SK-N-SH treated with all-trans-retinoic acid at 6 μM for 48 hours (cell line): ENCODE data around the gene KLLN.
"Not testable (repeated sequence)": the region's sequence is repeated elsewhere in the genome, so short reads cannot be mapped to it uniquely, and the experiment has no call there.

Experiments
- ATAC-seq: fragments of 200-7000 bp; cut with Tn5 transposase; 3 replicates; pipeline ENCODE4 v1.9.1; 2020; ENCODE audit warnings: mild to moderate bottlenecking, moderate library complexity
- ARNTL ChIP-seq: fragments of 450-650 bp; formaldehyde crosslinking; IDR thresholded peaks from 2 replicates; pipeline ENCODE4 v1.5.0; 2020; ENCODE audit warnings: low read depth, mild to moderate bottlenecking, moderate library complexity, borderline replicate concordance
- BACH2 ChIP-seq: fragments of 250-450 bp; sonication (Bioruptor Pico); IDR thresholded peaks from 2 replicates; pipeline ENCODE4 v1.9.0; 2021; ENCODE audit warnings: mild to moderate bottlenecking, borderline replicate concordance
- CSDC2 ChIP-seq: fragments of 250-450 bp; sonication (Bioruptor Pico); IDR thresholded peaks from 2 replicates; pipeline ENCODE4 v1.5.0; 2020; ENCODE audit warnings: mild to moderate bottlenecking, moderate library complexity
- CSRNP3 ChIP-seq: fragments of 250-450 bp; sonication (Bioruptor Pico); IDR thresholded peaks from 2 replicates; pipeline ENCODE4 v1.5.1; 2021; ENCODE audit warnings: mild to moderate bottlenecking, moderate library complexity
- GLIS3 ChIP-seq: fragments of 250-450 bp; sonication (Bioruptor Pico); IDR thresholded peaks from 2 replicates; pipeline ENCODE4 v1.5.0; 2020; ENCODE audit warnings: mild to moderate bottlenecking, moderate library complexity
- ISL1 ChIP-seq: fragments of 250-450 bp; sonication (Bioruptor Pico); IDR thresholded peaks from 2 replicates; pipeline ENCODE4 v2.1.2; 2022; ENCODE audit warnings: mild to moderate bottlenecking, moderate library complexity
- OSR1 ChIP-seq: fragments of 250-450 bp; sonication (Bioruptor Pico); IDR thresholded peaks from 2 replicates; pipeline ENCODE4 v1.8.0; 2022; ENCODE audit warnings: moderate library complexity, mild to moderate bottlenecking, inconsistent platforms
- PPARA ChIP-seq: fragments of 250-450 bp; sonication (Bioruptor Pico); IDR thresholded peaks from 2 replicates; pipeline ENCODE4 v1.5.0; 2020; ENCODE audit warnings: mild to moderate bottlenecking, borderline replicate concordance
- RARB ChIP-seq: fragments of 250-450 bp; sonication (Bioruptor Pico); IDR thresholded peaks from 2 replicates; pipeline ENCODE4 v1.8.0; 2021; ENCODE audit warnings: mild to moderate bottlenecking, moderate library complexity
- TCF4 ChIP-seq: fragments of 250-450 bp; sonication (Bioruptor Pico); IDR thresholded peaks from 2 replicates; pipeline ENCODE4 v1.8.0; 2021; ENCODE audit warnings: mild to moderate bottlenecking, moderate library complexity, borderline replicate concordance
- TSHZ2 ChIP-seq: fragments of 250-450 bp; sonication (Bioruptor Pico); IDR thresholded peaks from 2 replicates; pipeline ENCODE4 v1.5.0; 2020; ENCODE audit warnings: mild to moderate bottlenecking, moderate library complexity
- ZC3H10 ChIP-seq: fragments of 250-450 bp; sonication (Bioruptor Pico); IDR thresholded peaks from 2 replicates; pipeline ENCODE4 v1.5.1; 2021; ENCODE audit warnings: mild to moderate bottlenecking, moderate library complexity
- ZFP3 ChIP-seq: fragments of 250-450 bp; sonication (Bioruptor Pico); IDR thresholded peaks from 2 replicates; pipeline ENCODE4 v1.5.0; 2020; ENCODE audit warnings: mild to moderate bottlenecking, moderate library complexity
- ZNF565 ChIP-seq: fragments of 450-650 bp; formaldehyde crosslinking; conservative IDR thresholded peaks from 2 replicates; pipeline ENCODE4 v1.5.0; 2020; ENCODE audit warnings: low read depth, mild to moderate bottlenecking, moderate library complexity
- ZNF70 ChIP-seq: fragments of 450-650 bp; formaldehyde crosslinking; IDR thresholded peaks from 2 replicates; pipeline ENCODE4 v1.5.0; 2020; ENCODE audit warnings: mild to moderate bottlenecking, moderate library complexity
- ZNF8 ChIP-seq: fragments of 450-650 bp; formaldehyde crosslinking; IDR thresholded peaks from 2 replicates; pipeline ENCODE4 v1.5.0; 2020; ENCODE audit warnings: mild to moderate bottlenecking, moderate library complexity
- TF ChIP-seq, protein P1 (sequence below): fragments of 250-450 bp; sonication (Bioruptor Pico); IDR thresholded peaks from 2 replicates; pipeline ENCODE4 v1.5.1; 2020; ENCODE audit warnings: low read depth, mild to moderate bottlenecking, moderate library complexity
- TF ChIP-seq, protein P2 (sequence below): fragments of 250-450 bp; sonication (Bioruptor Pico); IDR thresholded peaks from 2 replicates; pipeline ENCODE4 v1.8.0; 2020; ENCODE audit warnings: mild to moderate bottlenecking, moderate library complexity, borderline replicate concordance
- TF ChIP-seq, protein P3 (sequence below): fragments of 250-450 bp; sonication (Bioruptor Pico); IDR thresholded peaks from 2 replicates; pipeline ENCODE4 v1.8.0; 2021; ENCODE audit warnings: low read depth, mild to moderate bottlenecking, moderate library complexity, borderline replicate concordance

Gene KLLN

DNA sequence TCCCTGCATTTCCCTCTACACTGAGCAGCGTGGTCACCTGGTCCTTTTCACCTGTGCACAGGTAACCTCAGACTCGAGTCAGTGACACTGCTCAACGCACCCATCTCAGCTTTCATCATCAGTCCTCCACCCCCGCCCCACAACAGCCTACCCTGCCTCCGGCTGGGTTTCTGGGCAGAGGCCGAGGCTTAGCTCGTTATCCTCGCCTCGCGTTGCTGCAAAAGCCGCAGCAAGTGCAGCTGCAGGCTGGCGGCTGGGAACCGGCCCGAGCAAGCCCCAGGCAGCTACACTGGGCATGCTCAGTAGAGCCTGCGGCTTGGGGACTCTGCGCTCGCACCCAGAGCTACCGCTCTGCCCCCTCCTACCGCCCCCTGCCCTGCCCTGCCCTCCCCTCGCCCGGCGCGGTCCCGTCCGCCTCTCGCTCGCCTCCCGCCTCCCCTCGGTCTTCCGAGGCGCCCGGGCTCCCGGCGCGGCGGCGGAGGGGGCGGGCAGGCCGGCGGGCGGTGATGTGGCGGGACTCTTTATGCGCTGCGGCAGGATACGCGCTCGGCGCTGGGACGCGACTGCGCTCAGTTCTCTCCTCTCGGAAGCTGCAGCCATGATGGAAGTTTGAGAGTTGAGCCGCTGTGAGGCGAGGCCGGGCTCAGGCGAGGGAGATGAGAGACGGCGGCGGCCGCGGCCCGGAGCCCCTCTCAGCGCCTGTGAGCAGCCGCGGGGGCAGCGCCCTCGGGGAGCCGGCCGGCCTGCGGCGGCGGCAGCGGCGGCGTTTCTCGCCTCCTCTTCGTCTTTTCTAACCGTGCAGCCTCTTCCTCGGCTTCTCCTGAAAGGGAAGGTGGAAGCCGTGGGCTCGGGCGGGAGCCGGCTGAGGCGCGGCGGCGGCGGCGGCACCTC is at the start of gene KLLN, which contains the start of gene PTEN:
Gene KLLN (minus strand): TSS at position 481 of the 891 bp plus-strand sequence. CDS start 1,046 bp downstream, outside the sequence.
Gene PTEN (plus strand): TSS at position 573 of the 891 bp plus-strand sequence. CDS start 845 bp downstream, outside the sequence.
- TF ChIP-seq PPARA (CRISPR knock-in tag) (no peak), ISL1 (CRISPR knock-in tag) (no peak), CSDC2 (CRISPR knock-in tag) (0 out of 2 replicates have a peak, but pooled peaks have one; percentile 59), OSR1 (no peak), ZNF565 (CRISPR knock-in tag) (no peak), ZFP3 (CRISPR knock-in tag) (0 out of 2 replicates have a peak, but pooled peaks have one; percentile 23), BACH2 (CRISPR knock-in tag) (no peak)
- TF ChIP-seq, protein P1, sequence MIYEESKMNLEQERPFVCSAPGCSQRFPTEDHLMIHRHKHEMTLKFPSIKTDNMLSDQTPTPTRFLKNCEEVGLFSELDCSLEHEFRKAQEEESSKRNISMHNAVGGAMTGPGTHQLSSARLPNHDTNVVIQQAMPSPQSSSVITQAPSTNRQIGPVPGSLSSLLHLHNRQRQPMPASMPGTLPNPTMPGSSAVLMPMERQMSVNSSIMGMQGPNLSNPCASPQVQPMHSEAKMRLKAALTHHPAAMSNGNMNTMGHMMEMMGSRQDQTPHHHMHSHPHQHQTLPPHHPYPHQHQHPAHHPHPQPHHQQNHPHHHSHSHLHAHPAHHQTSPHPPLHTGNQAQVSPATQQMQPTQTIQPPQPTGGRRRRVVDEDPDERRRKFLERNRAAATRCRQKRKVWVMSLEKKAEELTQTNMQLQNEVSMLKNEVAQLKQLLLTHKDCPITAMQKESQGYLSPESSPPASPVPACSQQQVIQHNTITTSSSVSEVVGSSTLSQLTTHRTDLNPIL (CRISPR knock-in tag): no peak
- peak; percentile 82 for ATAC-seq

- not testable (repeated sequence) for ATAC-seq
Observed at GRCh38 chr10:87903396-87903795, 40.1 kb upstream of the KLLN start.

GRCh38 chr10:87897957-87898356 is 34.6 kb upstream of the KLLN start:
- not testable (repeated sequence) for ATAC-seq

GRCh38 chr10:87896216-87896615 is 32.9 kb upstream of the KLLN start:
- ATAC-seq: no peak

More at GRCh38 chr10:87897957-87898356, 34.6 kb upstream of the KLLN start:
- peak; percentile 51 for TF ChIP-seq ZNF8 (CRISPR knock-in tag)

More at GRCh38 chr10:87896216-87896615, 32.9 kb upstream of the KLLN start:
- no peak for TF ChIP-seq TSHZ2
- no peak for TF ChIP-seq ZNF565 (CRISPR knock-in tag)
- TF ChIP-seq BACH2 (CRISPR knock-in tag): no peak
- TF ChIP-seq, protein P2, sequence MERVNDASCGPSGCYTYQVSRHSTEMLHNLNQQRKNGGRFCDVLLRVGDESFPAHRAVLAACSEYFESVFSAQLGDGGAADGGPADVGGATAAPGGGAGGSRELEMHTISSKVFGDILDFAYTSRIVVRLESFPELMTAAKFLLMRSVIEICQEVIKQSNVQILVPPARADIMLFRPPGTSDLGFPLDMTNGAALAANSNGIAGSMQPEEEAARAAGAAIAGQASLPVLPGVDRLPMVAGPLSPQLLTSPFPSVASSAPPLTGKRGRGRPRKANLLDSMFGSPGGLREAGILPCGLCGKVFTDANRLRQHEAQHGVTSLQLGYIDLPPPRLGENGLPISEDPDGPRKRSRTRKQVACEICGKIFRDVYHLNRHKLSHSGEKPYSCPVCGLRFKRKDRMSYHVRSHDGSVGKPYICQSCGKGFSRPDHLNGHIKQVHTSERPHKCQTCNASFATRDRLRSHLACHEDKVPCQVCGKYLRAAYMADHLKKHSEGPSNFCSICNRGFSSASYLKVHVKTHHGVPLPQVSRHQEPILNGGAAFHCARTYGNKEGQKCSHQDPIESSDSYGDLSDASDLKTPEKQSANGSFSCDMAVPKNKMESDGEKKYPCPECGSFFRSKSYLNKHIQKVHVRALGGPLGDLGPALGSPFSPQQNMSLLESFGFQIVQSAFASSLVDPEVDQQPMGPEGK (CRISPR knock-in tag): no peak
- no peak for TF ChIP-seq GLIS3 (CRISPR knock-in tag)
- TF ChIP-seq RARB (CRISPR knock-in tag): no peak
- TF ChIP-seq, protein P1 (CRISPR knock-in tag): no peak
- TF ChIP-seq ARNTL: no peak
- TF ChIP-seq, protein P3, sequence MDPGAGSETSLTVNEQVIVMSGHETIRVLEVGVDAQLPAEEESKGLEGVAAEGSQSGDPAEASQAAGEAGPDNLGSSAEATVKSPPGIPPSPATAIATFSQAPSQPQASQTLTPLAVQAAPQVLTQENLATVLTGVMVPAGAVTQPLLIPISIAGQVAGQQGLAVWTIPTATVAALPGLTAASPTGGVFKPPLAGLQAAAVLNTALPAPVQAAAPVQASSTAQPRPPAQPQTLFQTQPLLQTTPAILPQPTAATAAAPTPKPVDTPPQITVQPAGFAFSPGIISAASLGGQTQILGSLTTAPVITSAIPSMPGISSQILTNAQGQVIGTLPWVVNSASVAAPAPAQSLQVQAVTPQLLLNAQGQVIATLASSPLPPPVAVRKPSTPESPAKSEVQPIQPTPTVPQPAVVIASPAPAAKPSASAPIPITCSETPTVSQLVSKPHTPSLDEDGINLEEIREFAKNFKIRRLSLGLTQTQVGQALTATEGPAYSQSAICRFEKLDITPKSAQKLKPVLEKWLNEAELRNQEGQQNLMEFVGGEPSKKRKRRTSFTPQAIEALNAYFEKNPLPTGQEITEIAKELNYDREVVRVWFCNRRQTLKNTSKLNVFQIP (CRISPR knock-in tag): no peak
- TF ChIP-seq OSR1: no peak
- TF ChIP-seq CSDC2 (CRISPR knock-in tag): no peak
- TF ChIP-seq TCF4 (CRISPR knock-in tag): no peak
- TF ChIP-seq ZNF8 (CRISPR knock-in tag): no peak
- TF ChIP-seq ZNF70 (CRISPR knock-in tag): no peak
- TF ChIP-seq CSRNP3: no peak
- TF ChIP-seq ZFP3 (CRISPR knock-in tag): no peak
- no peak for TF ChIP-seq ZC3H10 (CRISPR knock-in tag)
- TF ChIP-seq PPARA (CRISPR knock-in tag): no peak
- TF ChIP-seq, all 23 proteins: peak for 0
